ENCODE measurements around the gene SPDYE3. TPM values are rescaled to one million over a fixed set of nuclear protein-coding genes. Genes with fewer than 3 reads are reported as not detected.
"Not testable (repeated sequence)": the region's sequence is repeated elsewhere in the genome, so short reads cannot be mapped to it uniquely, and the experiment has no call there.

Gene SPDYE3
- total and polyA plus RNA-seq, 2 experiments from 2014 or later: 3.8 TPM; not detected in 1

- no peak for DNase-seq
- no peak overlapping the region for H3K4me2 ChIP-seq (ENCODE audit: unreplicated experiment)
- H3K36me3 ChIP-seq (ENCODE audit: low read depth): peaks cover 36% of the 10 kb centered on the region; the same call in 1 of the 2 replicates
- H3K27ac ChIP-seq: no peak overlapping the region
- peaks cover 13% of the 10 kb centered on the region; the same call in 1 of the 2 replicates for H3F3A ChIP-seq (ENCODE audit: insufficient read depth)
- in situ Hi-C loops (cut with MboI): no loop called here
- peaks cover 9% of the 10 kb centered on the region for H3K79me2 ChIP-seq (ENCODE audit: insufficient read depth)
- H4K20me1 ChIP-seq (ENCODE audit: insufficient read depth): no peaks in the 10 kb centered on the region
- no peaks in the 10 kb centered on the region for H3K9me3 ChIP-seq (ENCODE audit: low read depth)
- H3K4me1 ChIP-seq (ENCODE audit: insufficient read depth): peaks cover 6% of the 10 kb centered on the region; the same call in 1 of the 2 replicates
- no peaks in the 10 kb centered on the region for H3K27me3 ChIP-seq (replicated peaks; ENCODE audit: insufficient read depth)
- no peak overlapping the region for H3K4me3 ChIP-seq
- H3K9ac ChIP-seq: no peak overlapping the region
- no peak for TF ChIP-seq EZH2phosphoT487 (IDR thresholded peaks at IDR 0.05; ENCODE audit: insufficient read depth, low read depth)
- no peak for TF ChIP-seq EZH2 (IDR thresholded peaks at IDR 0.05; ENCODE audit: insufficient read depth, poor library complexity, severe bottlenecking)
- no peak overlapping the region for H2AFZ ChIP-seq
- no peaks in the 10 kb centered on the region for H3K9me2 ChIP-seq (ENCODE audit: insufficient read depth)
Observed at GRCh38 chr7:100346921-100347320, 39.4 kb downstream of the SPDYE3 start.

GRCh38 chr7:100348805-100349204 lies 41.3 kb downstream of the SPDYE3 start:
- no peak overlapping the region for H3K9ac ChIP-seq
- H3K9me2 ChIP-seq (ENCODE audit: insufficient read depth): no peaks in the 10 kb centered on the region
- H3F3A ChIP-seq (ENCODE audit: insufficient read depth): peaks cover 9% of the 10 kb centered on the region; the same call in 1 of the 2 replicates
- H2AFZ ChIP-seq: no peak overlapping the region
- no peaks in the 10 kb centered on the region for H4K20me1 ChIP-seq (ENCODE audit: insufficient read depth)
- DNase-seq: no peak
- no peaks in the 10 kb centered on the region for H3K27me3 ChIP-seq (replicated peaks; ENCODE audit: insufficient read depth)
- in situ Hi-C loops (cut with MboI): no loop called here
- H3K36me3 ChIP-seq (ENCODE audit: low read depth): peaks cover 33% of the 10 kb centered on the region; the same call in 1 of the 2 replicates
- peaks cover 6% of the 10 kb centered on the region; the same call in 1 of the 2 replicates for H3K4me1 ChIP-seq (ENCODE audit: insufficient read depth)
- peaks cover 4% of the 10 kb centered on the region; the same call in 1 of the 2 replicates for H3K79me2 ChIP-seq (ENCODE audit: insufficient read depth)
- no peak for TF ChIP-seq EZH2 (IDR thresholded peaks at IDR 0.05; ENCODE audit: insufficient read depth, poor library complexity, severe bottlenecking)
- no peak for TF ChIP-seq EZH2phosphoT487 (IDR thresholded peaks at IDR 0.05; ENCODE audit: insufficient read depth, low read depth)
- no peak overlapping the region for H3K4me3 ChIP-seq
- H3K4me2 ChIP-seq (ENCODE audit: unreplicated experiment): no peak overlapping the region
- H3K9me3 ChIP-seq (ENCODE audit: low read depth): no peaks in the 10 kb centered on the region
- H3K27ac ChIP-seq: no peak overlapping the region

GRCh38 chr7:100349757-100350156 lies 42.3 kb downstream of the SPDYE3 start:
- Histone ChIP-seq H3K9me3 (ENCODE audit: low read depth) (no peaks in the 10 kb centered on the region), H3K36me3 (ENCODE audit: low read depth) (peaks cover 37% of the 10 kb centered on the region; the same call in 1 of the 2 replicates), H3K27ac (no peak overlapping the region), H3K4me2 (ENCODE audit: unreplicated experiment) (no peak overlapping the region), H3K4me1 (ENCODE audit: insufficient read depth) (peaks cover 3% of the 10 kb centered on the region; the same call in 1 of the 2 replicates), H3K79me2 (ENCODE audit: insufficient read depth) (peaks cover 4% of the 10 kb centered on the region; the same call in 1 of the 2 replicates), H3F3A (ENCODE audit: insufficient read depth) (peaks cover 3% of the 10 kb centered on the region; the same call in 1 of the 2 replicates), H3K4me3 (no peak overlapping the region), H3K9ac (no peak overlapping the region), H4K20me1 (ENCODE audit: insufficient read depth) (no peaks in the 10 kb centered on the region), H2AFZ (no peak overlapping the region), H3K27me3 (replicated peaks; ENCODE audit: insufficient read depth) (no peaks in the 10 kb centered on the region), H3K9me2 (ENCODE audit: insufficient read depth) (no peaks in the 10 kb centered on the region)
- no peak for TF ChIP-seq EZH2 (IDR thresholded peaks at IDR 0.05; ENCODE audit: insufficient read depth, poor library complexity, severe bottlenecking)
- TF ChIP-seq EZH2phosphoT487 (IDR thresholded peaks at IDR 0.05; ENCODE audit: insufficient read depth, low read depth): no peak
- in situ Hi-C loops (cut with MboI): no loop called here
- WGBS, 2 experiments (ENCODE audit: low coverage in 1 of 2, low lambda C conversion rate in 2 of 2, missing lambda C conversion rate in 2 of 2): 75 to 79% methylated on average over 6 of the region's 6 CpGs
- DNase-seq: no peak

GRCh38 chr7:100351657-100352058 lies 44.2 kb downstream of the SPDYE3 start:
- Histone ChIP-seq H3K4me1 (ENCODE audit: insufficient read depth) (no peaks in the 10 kb centered on the region), H3K4me2 (ENCODE audit: unreplicated experiment) (no peak overlapping the region), H3K27ac (no peak overlapping the region), H3K4me3 (no peak overlapping the region), H3K27me3 (replicated peaks; ENCODE audit: insufficient read depth) (no peaks in the 10 kb centered on the region), H3K9me2 (ENCODE audit: insufficient read depth) (no peaks in the 10 kb centered on the region), H3K9me3 (ENCODE audit: low read depth) (no peaks in the 10 kb centered on the region), H4K20me1 (ENCODE audit: insufficient read depth) (no peaks in the 10 kb centered on the region), H3K9ac (no peak overlapping the region), H3F3A (ENCODE audit: insufficient read depth) (no peaks in the 10 kb centered on the region), H3K79me2 (ENCODE audit: insufficient read depth) (no peaks in the 10 kb centered on the region), H2AFZ (no peak overlapping the region), H3K36me3 (ENCODE audit: low read depth) (peaks cover 31% of the 10 kb centered on the region; the same call in 1 of the 2 replicates)
- DNase-seq: no peak
- 78 to 85% methylated on average over 4 to 6 of the region's 6 CpGs for WGBS, 2 experiments (ENCODE audit: low coverage in 1 of 2, low lambda C conversion rate in 2 of 2, missing lambda C conversion rate in 2 of 2)
- in situ Hi-C loops (cut with MboI): no loop called here
- no peak for TF ChIP-seq EZH2 (IDR thresholded peaks at IDR 0.05; ENCODE audit: insufficient read depth, poor library complexity, severe bottlenecking)
- TF ChIP-seq EZH2phosphoT487 (IDR thresholded peaks at IDR 0.05; ENCODE audit: insufficient read depth, low read depth): no peak

- H3K9me3 ChIP-seq (ENCODE audit: low read depth); in situ Hi-C loops (cut with MboI); H3K4me3 ChIP-seq; H3K27ac ChIP-seq; DNase-seq; H3K4me1 ChIP-seq (ENCODE audit: insufficient read depth); H2AFZ ChIP-seq; H3K79me2 ChIP-seq (ENCODE audit: insufficient read depth); H3K9ac ChIP-seq; H3K9me2 ChIP-seq (ENCODE audit: insufficient read depth); H3K4me2 ChIP-seq (ENCODE audit: unreplicated experiment); H3F3A ChIP-seq (ENCODE audit: insufficient read depth); H3K27me3 ChIP-seq (replicated peaks; ENCODE audit: insufficient read depth); H4K20me1 ChIP-seq (ENCODE audit: insufficient read depth): not testable (repeated sequence)
- peaks cover 24% of the 10 kb centered on the region; the same call in 1 of the 2 replicates for H3K36me3 ChIP-seq (ENCODE audit: low read depth)
- 79 to 97% methylated on average over 9 to 10 of the region's 18 CpGs for WGBS, 2 experiments (ENCODE audit: low coverage in 1 of 2, low lambda C conversion rate in 2 of 2, missing lambda C conversion rate in 2 of 2)
Observed at GRCh38 chr7:100352230-100352781, 44.8 kb downstream of the SPDYE3 start.

Data from GM23248 (cell line).